ENCODE data around the gene CDH11.

Gene CDH11

DNA sequence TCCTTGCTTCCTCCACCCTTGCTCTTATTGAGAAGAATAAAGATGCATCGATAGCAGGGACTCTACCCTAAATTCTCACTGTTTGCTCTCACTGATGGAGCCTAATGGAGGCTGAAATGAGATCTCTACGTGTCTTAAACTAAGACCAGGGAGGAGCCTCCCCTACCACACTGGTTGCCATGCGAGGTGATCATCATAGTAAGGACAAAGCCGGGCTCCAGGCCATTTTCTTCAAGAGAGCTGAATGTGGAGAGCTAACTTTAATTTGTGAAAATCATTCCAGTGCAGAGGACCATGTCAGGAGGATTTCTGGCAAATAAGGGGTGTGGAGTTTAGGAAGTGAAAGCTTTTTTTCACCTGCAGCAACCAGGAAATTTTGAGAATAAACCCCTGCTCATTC, 5.6 kb downstream of the CDH11 start:
- H3K9me3 ChIP-seq (ENCODE audit: control insufficient read depth in 1 of 2, low read length in 2 of 2): no peaks in the 10 kb centered on the region
- no peaks in the 10 kb centered on the region for H3K27me3 ChIP-seq (ENCODE audit: low read depth, low read length)
- peaks cover 0 to 12% of the 10 kb centered on the region in 2 donors for H3K36me3 ChIP-seq (ENCODE audit: control insufficient read depth in 1 of 2, insufficient read depth in 2 of 2, low read length in 2 of 2)
- H3K4me1 ChIP-seq (ENCODE audit: control insufficient read depth in 1 of 2, insufficient read depth in 2 of 2, low read length in 2 of 2): peaks cover 0 to 46% of the 10 kb centered on the region in 2 donors
- no peak overlapping the region for H3K27ac ChIP-seq (ENCODE audit: low read length)
- H3K4me3 ChIP-seq (ENCODE audit: low read depth in 1 of 2, low read length in 2 of 2): no peak overlapping the region

DNA sequence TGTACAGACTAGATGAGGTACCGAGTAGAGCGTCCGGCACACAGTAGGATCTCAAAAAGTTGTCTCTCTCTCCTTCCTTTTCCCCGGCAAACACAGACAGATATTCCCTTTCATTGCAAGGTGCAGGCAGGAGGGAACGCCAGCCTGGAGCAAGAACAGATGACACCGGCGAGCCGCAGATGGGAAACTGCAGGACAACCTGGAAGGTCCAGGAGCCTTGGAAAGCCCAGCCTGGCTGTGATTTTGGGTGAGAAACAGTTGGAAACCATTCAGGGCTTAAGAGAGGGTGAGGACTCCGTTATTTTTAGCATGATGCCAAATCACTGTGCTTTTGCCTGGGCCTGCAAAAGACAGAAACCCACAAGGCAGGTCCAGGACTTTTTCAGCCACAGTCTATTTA, 7.3 kb downstream of the CDH11 start:
- Histone ChIP-seq H3K27ac (ENCODE audit: low read length) (no peak overlapping the region), H3K36me3 (ENCODE audit: control insufficient read depth in 1 of 2, insufficient read depth in 2 of 2, low read length in 2 of 2) (no peaks in the 10 kb centered on the region), H3K9me3 (ENCODE audit: control insufficient read depth in 1 of 2, low read length in 2 of 2) (no peaks in the 10 kb centered on the region), H3K4me1 (ENCODE audit: control insufficient read depth in 1 of 2, insufficient read depth in 2 of 2, low read length in 2 of 2) (peaks cover 0 to 37% of the 10 kb centered on the region in 2 donors), H3K27me3 (ENCODE audit: low read depth, low read length) (no peaks in the 10 kb centered on the region), H3K4me3 (ENCODE audit: low read depth in 1 of 2, low read length in 2 of 2) (no peak overlapping the region)

- no peak overlapping the region for H3K27ac ChIP-seq (ENCODE audit: low read length)
- peaks cover 0 to 32% of the 10 kb centered on the region in 2 donors for H3K4me1 ChIP-seq (ENCODE audit: control insufficient read depth in 1 of 2, insufficient read depth in 2 of 2, low read length in 2 of 2)
- H3K9me3 ChIP-seq (ENCODE audit: control insufficient read depth in 1 of 2, low read length in 2 of 2): no peaks in the 10 kb centered on the region
- no peak overlapping the region for H3K4me3 ChIP-seq (ENCODE audit: low read depth in 1 of 2, low read length in 2 of 2)
- H3K36me3 ChIP-seq (ENCODE audit: control insufficient read depth in 1 of 2, insufficient read depth in 2 of 2, low read length in 2 of 2): no peaks in the 10 kb centered on the region
- no peaks in the 10 kb centered on the region for H3K27me3 ChIP-seq (ENCODE audit: low read depth, low read length)
Observed at GRCh38 chr16:65113441-65113840, 8.4 kb downstream of the CDH11 start.

DNA sequence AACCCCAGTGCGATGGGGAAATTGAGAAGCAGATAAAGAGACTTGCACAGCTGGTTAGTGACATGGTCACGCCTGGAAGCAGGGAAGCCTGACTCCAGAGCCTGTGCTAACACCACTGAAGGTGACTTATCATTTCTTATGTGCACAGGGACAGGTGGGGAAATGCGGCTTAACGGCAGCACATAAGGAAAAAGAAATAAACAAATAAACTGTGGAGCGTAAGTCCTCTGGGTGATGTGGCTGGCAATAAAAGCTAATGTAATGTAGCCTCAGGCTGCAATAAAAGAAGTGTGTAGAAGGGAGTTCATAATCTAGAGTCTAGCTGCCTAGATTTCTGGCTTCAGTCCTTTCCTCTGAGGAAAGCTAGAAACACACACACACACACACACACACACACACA, 10.6 kb downstream of the CDH11 start:
- H3K27ac ChIP-seq (ENCODE audit: low read length): no peak overlapping the region
- H3K4me3 ChIP-seq (ENCODE audit: low read depth in 1 of 2, low read length in 2 of 2): no peak overlapping the region
- no peaks in the 10 kb centered on the region for H3K27me3 ChIP-seq (ENCODE audit: low read depth, low read length)
- no peaks in the 10 kb centered on the region for H3K36me3 ChIP-seq (ENCODE audit: control insufficient read depth in 1 of 2, insufficient read depth in 2 of 2, low read length in 2 of 2)
- H3K9me3 ChIP-seq (ENCODE audit: control insufficient read depth in 1 of 2, low read length in 2 of 2): no peaks in the 10 kb centered on the region
- H3K4me1 ChIP-seq (ENCODE audit: control insufficient read depth in 1 of 2, insufficient read depth in 2 of 2, low read length in 2 of 2): peaks cover 0 to 24% of the 10 kb centered on the region in 2 donors

- H3K9me3 ChIP-seq (ENCODE audit: control insufficient read depth in 1 of 2, low read length in 2 of 2): no peaks in the 10 kb centered on the region
- peaks cover 0 to 11% of the 10 kb centered on the region in 2 donors for H3K4me1 ChIP-seq (ENCODE audit: control insufficient read depth in 1 of 2, insufficient read depth in 2 of 2, low read length in 2 of 2)
- no peak overlapping the region for H3K4me3 ChIP-seq (ENCODE audit: low read depth in 1 of 2, low read length in 2 of 2)
- no peaks in the 10 kb centered on the region for H3K36me3 ChIP-seq (ENCODE audit: control insufficient read depth in 1 of 2, insufficient read depth in 2 of 2, low read length in 2 of 2)
- H3K27me3 ChIP-seq (ENCODE audit: low read depth, low read length): no peaks in the 10 kb centered on the region
- H3K27ac ChIP-seq (ENCODE audit: low read length): no peak overlapping the region
Observed at GRCh38 chr16:65106757-65107156, 15.1 kb downstream of the CDH11 start.

- Histone ChIP-seq H3K27me3 (ENCODE audit: low read depth, low read length) (no peaks in the 10 kb centered on the region), H3K4me1 (ENCODE audit: control insufficient read depth in 1 of 2, insufficient read depth in 2 of 2, low read length in 2 of 2) (peaks cover 0 to 11% of the 10 kb centered on the region in 2 donors), H3K27ac (ENCODE audit: low read length) (no peak overlapping the region), H3K36me3 (ENCODE audit: control insufficient read depth in 1 of 2, insufficient read depth in 2 of 2, low read length in 2 of 2) (no peaks in the 10 kb centered on the region), H3K4me3 (ENCODE audit: low read depth in 1 of 2, low read length in 2 of 2) (no peak overlapping the region), H3K9me3 (ENCODE audit: control insufficient read depth in 1 of 2, low read length in 2 of 2) (no peaks in the 10 kb centered on the region)
Observed at GRCh38 chr16:65105171-65105570, 16.7 kb downstream of the CDH11 start.

- Histone ChIP-seq H3K36me3 (ENCODE audit: control insufficient read depth in 1 of 2, insufficient read depth in 2 of 2, low read length in 2 of 2) (no peaks in the 10 kb centered on the region), H3K9me3 (ENCODE audit: control insufficient read depth in 1 of 2, low read length in 2 of 2) (no peaks in the 10 kb centered on the region), H3K4me3 (ENCODE audit: low read depth in 1 of 2, low read length in 2 of 2) (no peak overlapping the region), H3K27me3 (ENCODE audit: low read depth, low read length) (no peaks in the 10 kb centered on the region), H3K4me1 (ENCODE audit: control insufficient read depth in 1 of 2, insufficient read depth in 2 of 2, low read length in 2 of 2) (peaks cover 0 to 11% of the 10 kb centered on the region in 2 donors), H3K27ac (ENCODE audit: low read length) (no peak overlapping the region)
Observed at GRCh38 chr16:65104471-65104870, 17.4 kb downstream of the CDH11 start.

GRCh38 chr16:65102326-65102725, 19.5 kb downstream of the CDH11 start:
- H3K9me3 ChIP-seq (ENCODE audit: control insufficient read depth in 1 of 2, low read length in 2 of 2): no peaks in the 10 kb centered on the region
- H3K36me3 ChIP-seq (ENCODE audit: control insufficient read depth in 1 of 2, insufficient read depth in 2 of 2, low read length in 2 of 2): no peaks in the 10 kb centered on the region
- no peak overlapping the region for H3K4me3 ChIP-seq (ENCODE audit: low read depth in 1 of 2, low read length in 2 of 2)
- no peaks in the 10 kb centered on the region for H3K27me3 ChIP-seq (ENCODE audit: low read depth, low read length)
- peaks cover 0 to 8% of the 10 kb centered on the region in 2 donors for H3K4me1 ChIP-seq (ENCODE audit: control insufficient read depth in 1 of 2, insufficient read depth in 2 of 2, low read length in 2 of 2)
- H3K27ac ChIP-seq (ENCODE audit: low read length): no peak overlapping the region

- H3K9me3 ChIP-seq (ENCODE audit: control insufficient read depth in 1 of 2, low read length in 2 of 2): no peaks in the 10 kb centered on the region
- no peak overlapping the region for H3K27ac ChIP-seq (ENCODE audit: low read length)
- H3K36me3 ChIP-seq (ENCODE audit: control insufficient read depth in 1 of 2, insufficient read depth in 2 of 2, low read length in 2 of 2): no peaks in the 10 kb centered on the region
- H3K4me1 ChIP-seq (ENCODE audit: control insufficient read depth in 1 of 2, insufficient read depth in 2 of 2, low read length in 2 of 2): no peaks in the 10 kb centered on the region
- no peak overlapping the region for H3K4me3 ChIP-seq (ENCODE audit: low read depth in 1 of 2, low read length in 2 of 2)
- H3K27me3 ChIP-seq (ENCODE audit: low read depth, low read length): no peaks in the 10 kb centered on the region
Observed at GRCh38 chr16:65101009-65101408, 20.9 kb downstream of the CDH11 start.

DNA sequence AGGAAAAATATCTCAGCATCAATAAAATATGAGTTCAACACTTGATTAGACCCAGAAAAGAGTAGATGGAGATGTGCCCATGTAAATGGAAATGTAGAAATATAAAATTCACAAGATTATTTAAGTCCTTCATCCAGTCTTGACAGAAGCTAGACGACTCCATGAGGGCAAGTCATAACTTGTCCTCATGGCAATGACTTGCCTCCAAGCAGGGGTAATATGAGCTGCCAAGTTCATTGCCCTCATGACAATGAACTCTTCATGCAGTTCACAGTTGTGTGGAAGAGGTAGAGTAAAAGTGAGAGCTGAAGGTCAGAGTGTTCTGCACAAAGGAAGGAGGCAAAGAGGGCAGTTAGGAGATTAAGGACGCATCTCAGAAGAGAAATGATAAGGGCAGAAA, 22.3 kb downstream of the CDH11 start:
- Histone ChIP-seq H3K36me3 (ENCODE audit: control insufficient read depth in 1 of 2, insufficient read depth in 2 of 2, low read length in 2 of 2) (no peaks in the 10 kb centered on the region), H3K27me3 (ENCODE audit: low read depth, low read length) (no peaks in the 10 kb centered on the region), H3K9me3 (ENCODE audit: control insufficient read depth in 1 of 2, low read length in 2 of 2) (no peaks in the 10 kb centered on the region), H3K4me1 (ENCODE audit: control insufficient read depth in 1 of 2, insufficient read depth in 2 of 2, low read length in 2 of 2) (no peaks in the 10 kb centered on the region), H3K27ac (ENCODE audit: low read length) (no peak overlapping the region), H3K4me3 (ENCODE audit: low read depth in 1 of 2, low read length in 2 of 2) (no peak overlapping the region)

DNA sequence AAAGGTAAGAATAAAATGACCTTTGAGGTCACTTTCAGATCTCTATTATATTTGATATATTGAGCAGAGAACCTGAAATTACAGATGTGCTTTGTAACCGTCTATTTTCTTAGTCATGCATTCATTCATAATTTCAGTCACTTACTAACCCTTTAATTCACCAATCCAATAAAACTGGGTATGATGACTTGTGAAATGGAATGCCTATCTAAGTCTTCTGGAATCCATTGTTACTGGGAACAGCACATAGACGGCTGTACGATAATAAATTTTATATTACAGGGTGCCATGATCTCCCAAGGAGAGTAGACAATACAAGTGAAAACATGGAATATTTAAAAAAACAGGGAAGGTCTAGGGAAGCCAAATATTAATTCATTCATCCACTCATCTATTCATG, 22.9 kb downstream of the CDH11 start:
- no peaks in the 10 kb centered on the region for H3K36me3 ChIP-seq (ENCODE audit: control insufficient read depth in 1 of 2, insufficient read depth in 2 of 2, low read length in 2 of 2)
- H3K27ac ChIP-seq (ENCODE audit: low read length): no peak overlapping the region
- H3K4me1 ChIP-seq (ENCODE audit: control insufficient read depth in 1 of 2, insufficient read depth in 2 of 2, low read length in 2 of 2): no peaks in the 10 kb centered on the region
- no peak overlapping the region for H3K4me3 ChIP-seq (ENCODE audit: low read depth in 1 of 2, low read length in 2 of 2)
- H3K27me3 ChIP-seq (ENCODE audit: low read depth, low read length): no peaks in the 10 kb centered on the region
- no peaks in the 10 kb centered on the region for H3K9me3 ChIP-seq (ENCODE audit: control insufficient read depth in 1 of 2, low read length in 2 of 2)

DNA sequence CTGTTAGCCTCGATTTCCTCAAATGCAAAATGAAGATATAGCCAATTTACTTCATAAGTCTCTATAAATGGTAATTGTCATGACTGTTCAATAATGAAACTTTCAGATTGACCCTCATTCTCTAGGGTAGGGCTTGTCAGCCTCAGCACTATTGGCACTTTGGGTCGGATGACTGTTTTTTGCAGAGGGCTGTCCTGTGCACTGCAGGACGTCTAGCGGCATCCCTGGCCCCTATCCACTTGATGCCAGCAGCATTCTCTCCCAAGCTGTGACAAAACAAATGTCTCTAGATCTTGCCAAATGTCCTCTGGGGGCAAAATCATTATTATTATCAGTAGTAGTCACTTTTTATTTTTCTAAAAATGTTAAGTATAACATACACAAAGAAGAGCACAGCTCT, 24.6 kb downstream of the CDH11 start:
- Histone ChIP-seq H3K4me3 (ENCODE audit: low read depth in 1 of 2, low read length in 2 of 2) (no peak overlapping the region), H3K36me3 (ENCODE audit: control insufficient read depth in 1 of 2, insufficient read depth in 2 of 2, low read length in 2 of 2) (no peaks in the 10 kb centered on the region), H3K9me3 (ENCODE audit: control insufficient read depth in 1 of 2, low read length in 2 of 2) (no peaks in the 10 kb centered on the region), H3K4me1 (ENCODE audit: control insufficient read depth in 1 of 2, insufficient read depth in 2 of 2, low read length in 2 of 2) (no peaks in the 10 kb centered on the region), H3K27me3 (ENCODE audit: low read depth, low read length) (no peaks in the 10 kb centered on the region), H3K27ac (ENCODE audit: low read length) (no peak overlapping the region)

Measured in muscle layer of duodenum (tissue), 2 donors.